HG03469 (cell line): ENCODE data around the gene MEX3D.

ENCODE experiments used
- ATAC-seq: cut with Tn5 transposase; IDR thresholded peaks from one replicate; pipeline ENCODE4 v1.9.1; 2021; ENCODE audit warnings: mild to moderate bottlenecking, moderate library complexity, moderate number of reproducible peaks; ENCODE audit not compliant: unreplicated experiment

Gene MEX3D

GRCh38 chr19:1574354-1575136 lies 6.4 kb upstream of the MEX3D start:
- no peak for ATAC-seq

GRCh38 chr19:1572795-1573194 lies 4.7 kb upstream of the MEX3D start:
- ATAC-seq, result no peak

GRCh38 chr19:1571358-1571757 lies 3.2 kb upstream of the MEX3D start:
- no peak for ATAC-seq

- no peak for ATAC-seq
Observed at GRCh38 chr19:1570836-1571235, 2.7 kb upstream of the MEX3D start.

GRCh38 chr19:1569997-1570396 lies 1.9 kb upstream of the MEX3D start:
- no peak for ATAC-seq

- ATAC-seq, result no peak
Observed at GRCh38 chr19:1567848-1568227, 287 bp downstream of the MEX3D start.

- ATAC-seq, result no peak
Observed at GRCh38 chr19:1567116-1567847, 843 bp downstream of the MEX3D start.

GRCh38 chr19:1566392-1567115 lies 1.6 kb downstream of the MEX3D start:
- ATAC-seq, result no peak

GRCh38 chr19:1563251-1563650 lies 4.9 kb downstream of the MEX3D start:
- no peak for ATAC-seq

- ATAC-seq, result no peak
Observed at GRCh38 chr19:1561236-1561842, 6.8 kb downstream of the MEX3D start.

- ATAC-seq, result no peak
Observed at GRCh38 chr19:1560286-1560882, 7.7 kb downstream of the MEX3D start.

- ATAC-seq, result no peak
Observed at GRCh38 chr19:1558552-1558951, 9.6 kb downstream of the MEX3D start.

GRCh38 chr19:1556390-1557070 lies 11.6 kb downstream of the MEX3D start:
- ATAC-seq, result no peak

- no peak for ATAC-seq
Observed at GRCh38 chr19:1555487-1556389, 12.4 kb downstream of the MEX3D start.

- ATAC-seq, result no peak
Observed at GRCh38 chr19:1554968-1555367, 13.2 kb downstream of the MEX3D start.

- no peak for ATAC-seq
Observed at GRCh38 chr19:1553415-1553814, 14.7 kb downstream of the MEX3D start.

GRCh38 chr19:1551068-1552040 lies 16.8 kb downstream of the MEX3D start:
- no peak for ATAC-seq

- no peak for ATAC-seq
Observed at GRCh38 chr19:1549332-1549945, 18.7 kb downstream of the MEX3D start.
